KOPT-K1 (cell line): ENCODE data around the gene OR4A15.

Experiments used
- H3K27ac ChIP-seq: fragments of 200-600 bp; sonication (generic); 2 replicates; pipeline ENCODE4 v1.5.1; 2016; ENCODE audit warnings: antibody characterized with exemption, mild to moderate bottlenecking, low read depth, low read length; ENCODE audit not compliant: poor library complexity, severe bottlenecking
- H3K36me3 ChIP-seq: fragments of 200-600 bp; sonication (generic); 2 replicates; pipeline ENCODE4 v1.5.1; 2017; ENCODE audit warnings: antibody characterized with exemption, mild to moderate bottlenecking, low read length, moderate library complexity; ENCODE audit not compliant: insufficient read depth
- H3K9me3 ChIP-seq: fragments of 200-600 bp; sonication (generic); 2 replicates; pipeline ENCODE4 v1.5.1; 2017; ENCODE audit warnings: antibody characterized with exemption, low read length, mild to moderate bottlenecking; ENCODE audit not compliant: insufficient read depth, poor library complexity, severe bottlenecking

The OR4A15 gene

DNA sequence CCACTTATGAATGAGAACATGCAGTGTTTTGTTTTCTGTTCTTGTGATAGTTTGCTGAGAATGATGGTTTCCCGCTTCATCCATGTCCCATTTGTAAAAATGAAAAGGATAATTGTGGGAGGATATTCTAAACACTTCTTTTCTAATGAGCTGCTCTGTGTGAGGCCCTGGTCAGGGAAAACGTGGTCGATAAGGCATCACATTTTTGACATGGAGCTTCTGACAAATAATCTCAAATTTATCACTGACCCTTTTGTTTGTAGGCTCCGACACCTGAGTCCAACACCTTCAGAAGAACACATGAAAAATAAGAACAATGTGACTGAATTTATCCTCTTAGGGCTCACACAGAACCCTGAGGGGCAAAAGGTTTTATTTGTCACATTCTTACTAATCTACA is at the start of gene OR4A15:
Gene OR4A15, plus strand, starts transcription at position 301 of the 400 bp plus-strand sequence. Its CDS starts 0 bp downstream, at position 301.
- Histone ChIP-seq H3K36me3 (no peaks in the 10 kb centered on the region), H3K27ac (no peak within 1 kb of the TSS), H3K9me3 (no peaks in the 10 kb centered on the region)

DNA sequence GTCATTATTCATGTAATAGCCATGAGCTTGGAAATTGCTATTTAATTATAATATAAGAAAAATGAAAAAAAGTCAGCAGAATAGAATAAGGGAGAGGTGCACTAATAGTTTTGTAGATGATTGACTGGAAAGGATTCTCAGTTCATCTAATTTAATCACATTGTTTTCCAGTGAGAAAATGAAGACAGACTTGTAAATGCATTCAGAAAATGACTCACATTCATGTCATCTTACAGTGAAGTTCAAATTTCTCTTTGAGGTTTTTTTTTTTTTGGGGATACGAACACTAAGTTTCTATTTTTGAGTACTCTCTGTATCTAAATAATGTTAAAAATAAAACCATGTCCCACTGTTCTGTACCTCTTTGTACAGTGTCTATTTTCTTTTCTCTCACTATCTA is 43.3 kb upstream of the OR4A15 start:
- Histone ChIP-seq H3K36me3 (no peaks in the 10 kb centered on the region), H3K9me3 (no peaks in the 10 kb centered on the region), H3K27ac (no peak overlapping the region)

DNA sequence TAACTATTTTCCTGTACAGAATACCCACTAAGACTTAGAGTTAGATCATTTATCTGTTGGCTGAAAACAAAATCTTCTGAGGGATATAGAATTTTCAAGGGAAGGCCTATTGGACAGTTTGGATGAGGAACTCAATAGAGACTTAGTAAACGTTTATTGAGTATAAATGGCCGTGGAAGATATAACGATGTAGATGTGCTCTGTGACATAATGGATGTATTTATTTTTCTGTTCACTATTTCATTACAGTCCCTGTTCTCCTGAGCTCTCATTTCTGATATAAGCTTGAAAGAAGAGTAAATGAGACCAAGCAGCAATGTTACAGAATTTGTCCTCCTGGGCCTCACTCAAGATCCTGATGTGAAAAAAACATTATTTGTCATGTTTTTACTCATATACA is 24.9 kb upstream of the OR4A15 start, which contains the start of gene OR4A16:
Gene OR4A16, plus strand, starts transcription at position 301 of the 400 bp plus-strand sequence. Its CDS starts 0 bp downstream, at position 301.
- Histone ChIP-seq H3K36me3 (no peaks in the 10 kb centered on the region), H3K9me3 (no peaks in the 10 kb centered on the region), H3K27ac (no peak within 1 kb of the TSS)

DNA sequence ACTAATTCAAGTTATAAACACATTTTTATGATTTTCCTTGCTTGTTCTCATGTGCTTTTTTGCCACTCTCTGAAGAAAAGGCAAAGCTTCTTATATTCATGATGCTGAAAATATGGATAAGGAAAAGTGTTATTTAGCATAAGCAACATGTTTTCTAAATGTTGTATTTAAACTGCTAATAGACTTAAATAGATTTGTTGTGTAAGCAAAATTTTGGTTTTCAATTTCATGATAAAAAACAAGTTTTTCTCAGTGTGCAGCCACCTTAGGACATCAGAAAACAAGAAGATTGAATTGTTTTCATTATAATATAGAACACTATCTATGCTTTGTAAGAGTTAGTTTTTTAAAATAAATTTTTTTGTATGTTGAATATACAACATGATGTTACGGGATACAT is 22.5 kb upstream of the OR4A15 start:
- Histone ChIP-seq H3K36me3 (no peaks in the 10 kb centered on the region), H3K27ac (no peak overlapping the region), H3K9me3 (no peaks in the 10 kb centered on the region)

GRCh38 chr11:55349032-55349431 is 18.7 kb upstream of the OR4A15 start:
- Histone ChIP-seq H3K36me3 (no peaks in the 10 kb centered on the region), H3K9me3 (no peaks in the 10 kb centered on the region), H3K27ac (no peak overlapping the region)

DNA sequence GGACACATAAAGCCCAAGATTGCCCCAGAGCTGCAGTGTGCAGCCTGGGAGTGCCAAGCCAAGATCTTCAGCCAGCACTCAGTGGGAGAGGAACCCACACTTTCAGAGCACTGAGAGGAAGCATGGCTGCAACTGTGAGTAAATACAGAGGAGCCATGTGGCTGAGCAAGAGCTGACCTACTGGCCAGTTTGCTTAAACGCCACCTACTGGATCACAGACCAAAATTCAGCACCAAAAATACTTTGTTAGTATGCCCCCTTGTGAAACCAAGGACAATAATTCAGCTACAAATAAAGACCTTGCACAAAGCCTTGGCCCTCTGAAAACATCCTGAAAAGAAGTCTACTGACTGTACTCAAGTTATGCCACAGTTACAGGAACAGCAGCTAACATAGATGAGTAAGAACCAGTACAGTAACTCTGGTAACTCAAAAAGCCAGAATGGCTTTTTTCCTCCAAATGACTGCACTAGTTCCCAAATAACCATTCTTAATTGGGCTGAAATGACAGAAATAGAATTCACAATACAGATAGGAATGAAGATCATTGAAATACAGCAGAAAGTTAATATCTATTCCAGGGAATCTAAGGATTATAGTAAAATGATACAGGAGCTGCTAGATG is 10.1 kb upstream of the OR4A15 start:
- Histone ChIP-seq H3K9me3 (no peaks in the 10 kb centered on the region), H3K36me3 (no peaks in the 10 kb centered on the region), H3K27ac (no peak overlapping the region)

DNA sequence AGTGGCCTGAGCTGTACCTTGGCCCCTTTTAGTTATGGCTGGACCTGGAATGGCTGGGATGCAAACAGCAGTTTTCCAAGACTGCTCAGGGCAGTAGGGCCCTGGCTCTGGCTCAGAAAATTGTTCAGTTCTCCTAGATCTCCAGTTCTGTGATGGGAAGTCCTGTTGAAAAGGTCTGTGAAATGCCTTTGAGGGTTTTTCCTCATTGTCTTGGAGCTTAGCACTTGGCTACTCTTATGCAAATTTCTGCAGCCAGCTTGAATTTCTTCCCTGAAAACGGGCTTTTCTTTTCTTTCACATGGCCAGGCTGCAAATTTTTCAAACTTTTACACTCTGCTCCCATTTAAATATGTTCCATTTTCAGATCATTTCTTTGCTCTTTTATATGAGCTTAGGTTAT is 33.2 kb downstream of the OR4A15 start:
- Histone ChIP-seq H3K27ac (no peak overlapping the region), H3K9me3 (no peaks in the 10 kb centered on the region), H3K36me3 (no peaks in the 10 kb centered on the region)
